H1 (cell line): ENCODE results near the gene IFNAR2. TPM values are rescaled to one million over a fixed set of nuclear protein-coding genes. Genes with fewer than 3 reads are reported as not detected.

Source experiments
- CREB1 ChIP-seq: IDR thresholded peaks from 2 replicates; pipeline ENCODE4 v1.6.1; 2012; ENCODE audit warnings: inconsistent platforms
- E2F6 ChIP-seq: IDR thresholded peaks from 2 replicates; pipeline ENCODE4 v1.6.1; 2012; ENCODE audit warnings: inconsistent platforms
- polyA plus RNA-seq, 7 experiments: library from polyadenylated mRNA; depleted of rRNA in 3 of 7; stranded (reverse) in 5 of 7; unstranded in 2 of 7; fragments of >200 nt in 5 of 7; fragments of 200-250 nt in 2 of 7; gene quantifications; 1 replicate in 5 of 7; 2 replicates in 1 of 7; 4 replicates in 1 of 7; pipeline versions ENCODE4 v1.2.1 to v1.2.3, GENCODE V29; 2011 to 2013; ENCODE audit warnings: missing spikeins in 2 of 7, mixed read lengths in 2 of 7
- total RNA-seq: library from RNA; stranded (reverse); fragmentation: NEBNext Ultra II Directional; extraction: Animal tissue kit (Norgen Biotek cat#: 25700); gene quantifications from 2 replicates; pipeline ENCODE4 v1.2.1, GENCODE V29; 2021
- TF ChIP-seq, protein P1 (sequence below): IDR thresholded peaks from 2 replicates; pipeline ENCODE4 v1.6.1; 2012; ENCODE audit warnings: low read length, inconsistent platforms

The IFNAR2 gene
- total and polyA plus RNA-seq, 2 of the 8 experiments (the other 6 are each of a cell fraction or from before 2014, with no cell fraction given) = 12.2 to 16.1 TPM

DNA sequence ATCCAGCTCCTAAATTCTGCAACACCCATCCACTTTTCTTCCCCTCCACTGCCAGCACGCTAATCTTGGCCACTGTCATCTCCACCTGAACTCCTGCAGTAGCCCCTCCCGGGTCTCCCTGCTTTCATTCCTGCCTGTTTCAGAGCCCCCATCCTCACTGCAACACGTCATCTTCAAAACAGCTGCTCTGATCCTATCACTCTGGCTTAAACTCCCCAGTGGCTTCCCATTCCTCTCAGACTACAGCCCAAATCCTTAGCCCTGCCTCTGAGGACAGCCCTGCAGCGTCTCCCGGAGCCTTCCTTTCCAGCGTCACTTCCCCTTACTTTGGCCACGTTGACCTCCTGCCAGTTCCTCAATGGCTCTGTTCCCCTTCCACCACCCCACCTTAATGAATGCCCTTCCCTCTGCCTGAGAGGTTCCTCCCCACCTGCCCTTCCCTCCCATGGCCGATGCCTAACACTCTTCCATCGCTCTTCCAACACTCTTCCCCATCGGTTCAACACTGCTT lies 22.9 kb upstream of the IFNAR2 start (continued):
- no peak for TF ChIP-seq E2F6
- TF ChIP-seq, protein P1, sequence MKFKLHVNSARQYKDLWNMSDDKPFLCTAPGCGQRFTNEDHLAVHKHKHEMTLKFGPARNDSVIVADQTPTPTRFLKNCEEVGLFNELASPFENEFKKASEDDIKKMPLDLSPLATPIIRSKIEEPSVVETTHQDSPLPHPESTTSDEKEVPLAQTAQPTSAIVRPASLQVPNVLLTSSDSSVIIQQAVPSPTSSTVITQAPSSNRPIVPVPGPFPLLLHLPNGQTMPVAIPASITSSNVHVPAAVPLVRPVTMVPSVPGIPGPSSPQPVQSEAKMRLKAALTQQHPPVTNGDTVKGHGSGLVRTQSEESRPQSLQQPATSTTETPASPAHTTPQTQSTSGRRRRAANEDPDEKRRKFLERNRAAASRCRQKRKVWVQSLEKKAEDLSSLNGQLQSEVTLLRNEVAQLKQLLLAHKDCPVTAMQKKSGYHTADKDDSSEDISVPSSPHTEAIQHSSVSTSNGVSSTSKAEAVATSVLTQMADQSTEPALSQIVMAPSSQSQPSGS = no peak
- TF ChIP-seq CREB1 = no peak
